Endothelial cell of umbilical vein (primary cell): ENCODE data around the gene ATG14. TPM values are rescaled to one million over a fixed set of nuclear protein-coding genes. Genes with fewer than 3 reads are reported as not detected.
A peak's percentile ranks its signal among the peaks of the same experiment; 100 is the strongest.

Experiments used
- Bru-seq: library from RNA; stranded (reverse); fragments of 400-500 nt; gene quantifications from one replicate; lab custom pipeline; 2021; lab: Mats Ljungman, UMichigan
- BruChase-seq, 2 experiments: library from RNA; stranded (reverse); fragments of 400-500 nt; gene quantifications; one replicate each; lab custom pipeline; 2021; lab: Mats Ljungman, UMichigan
- BruUV-seq: library from RNA; stranded (reverse); fragments of 400-500 nt; replicated peaks from 2 replicates; lab custom pipeline; 2021; lab: Mats Ljungman, UMichigan
- CTCF ChIA-PET: fragments of 300-600, 350-600 bp; sonication (Branson Sonifier 250); formaldehyde crosslinking; loops from one replicate; lab custom pipeline; 2021; ENCODE audit warnings: antibody characterized with exemption, inconsistent platforms; lab: Charles Lee
- POLR2A ChIA-PET: fragments of 300-600, 350-600 bp; sonication (Branson Sonifier 250); formaldehyde crosslinking; loops from one replicate; lab custom pipeline; 2021; ENCODE audit warnings: antibody characterized with exemption, inconsistent platforms; lab: Charles Lee
- DNase-seq: peaks from one replicate; pipeline ENCODE4 v3.0.0-alpha.2; 2011; ENCODE audit warnings: low read depth, low spot score
- FAIRE-seq: peaks from 2 replicates; lab custom pipeline; 2011; peaks lifted over from hg19 to GRCh38; lab: Jason Lieb, UNC
- H2AFZ ChIP-seq: 2 replicates; pipeline ENCODE4 v1.6.0; 2012; ENCODE audit warnings: low read depth, low read length, control low read depth, inconsistent platforms
- H3K27ac ChIP-seq: 2 replicates; pipeline ENCODE4 v1.5.1; 2011; ENCODE audit warnings: low read depth, mild to moderate bottlenecking, control low read depth, low read length, moderate library complexity; ENCODE audit not compliant: insufficient read depth
- H3K27me3 ChIP-seq, 2 experiments: 2 replicates each; pipeline versions ENCODE4 v1.6.0 to v1.6.1; 2011; ENCODE audit warnings: low read length in 2 of 2, mixed read lengths in 1 of 2; ENCODE audit not compliant: control insufficient read depth in 2 of 2, insufficient read depth in 2 of 2
- H3K36me3 ChIP-seq, 2 experiments: 2 replicates in 1 of 2; 3 replicates in 1 of 2; pipeline ENCODE4 v1.5.1; 2011; ENCODE audit warnings: low read length in 2 of 2, mild to moderate bottlenecking in 1 of 2, moderate library complexity in 1 of 2; ENCODE audit not compliant: control insufficient read depth in 2 of 2, insufficient read depth in 2 of 2; ENCODE audit errors: extremely low read depth in 1 of 2
- H3K4me1 ChIP-seq: 3 replicates; pipeline ENCODE4 v1.5.1; 2011; ENCODE audit warnings: mild to moderate bottlenecking, low read length; ENCODE audit not compliant: control insufficient read depth, insufficient read depth; ENCODE audit errors: extremely low read depth
- H3K4me2 ChIP-seq: 2 replicates; pipeline ENCODE4 v1.6.1; 2011; ENCODE audit warnings: low read length, control low read depth, mixed read lengths; ENCODE audit not compliant: insufficient read depth
- H3K4me3 ChIP-seq, 3 experiments: fragments of 200-600 bp in 1 of 3; sonication (generic), shearing (Covaris generic) in 1 of 3; replicated peaks in 1 of 3; 2 replicates each; pipeline ENCODE4 v1.5.1; 2011 to 2016; ENCODE audit warnings: control low read depth in 3 of 3, low read length in 3 of 3, mild to moderate bottlenecking in 2 of 3, inconsistent platforms in 1 of 3, low read depth in 1 of 3, moderate library complexity in 1 of 3; ENCODE audit not compliant: insufficient read depth in 1 of 3
- H3K79me2 ChIP-seq: 2 replicates; pipeline ENCODE4 v1.6.0; 2012; ENCODE audit warnings: low read length, inconsistent platforms; ENCODE audit not compliant: control insufficient read depth, insufficient read depth
- H3K9ac ChIP-seq: replicated peaks from 2 replicates; pipeline ENCODE3; 2011; ENCODE audit warnings: low read length, control low read depth; ENCODE audit not compliant: insufficient read depth; ENCODE audit errors: extremely low read depth
- H3K9me1 ChIP-seq: replicated peaks from 3 replicates; pipeline ENCODE4 v1.6.0; 2011; ENCODE audit warnings: mild to moderate bottlenecking, low read length; ENCODE audit not compliant: control insufficient read depth, insufficient read depth; ENCODE audit errors: extremely low read depth
- H3K9me3 ChIP-seq: replicated peaks from 2 replicates; pipeline ENCODE4 v1.5.1; 2012; ENCODE audit warnings: low read length, inconsistent platforms; ENCODE audit not compliant: control insufficient read depth, insufficient read depth
- H4K20me1 ChIP-seq: replicated peaks from 2 replicates; pipeline ENCODE3; 2011; ENCODE audit warnings: mild to moderate bottlenecking, low read length; ENCODE audit not compliant: control insufficient read depth, insufficient read depth; ENCODE audit errors: extremely low read depth
- GATA2 ChIP-seq: IDR thresholded peaks from 2 replicates; pipeline ENCODE4 v1.7.0; 2011; ENCODE audit warnings: low read depth, mild to moderate bottlenecking, moderate library complexity, mixed read lengths, low read length; ENCODE audit not compliant: insufficient read length, insufficient read depth
- MAX ChIP-seq: IDR thresholded peaks from 2 replicates; pipeline ENCODE4 v1.6.1; 2011; ENCODE audit not compliant: insufficient read depth, insufficient read length
- POLR2AphosphoS5 ChIP-seq: IDR thresholded peaks from 2 replicates; pipeline ENCODE4 v1.6.1; 2012; ENCODE audit warnings: low read depth, mild to moderate bottlenecking, control low read depth, low read length, moderate library complexity; ENCODE audit not compliant: insufficient read depth
- dilution Hi-C: fragments of 300-500 bp; cut with MboI; formaldehyde crosslinking; loops from one replicate; pipeline ENCODE4 v1.15.0; 2019; ENCODE audit warnings: low sequenced_read_pairs; ENCODE audit not compliant: extremely low pct_ligation_motif_present
- intact Hi-C: fragments of 100-400 bp; cut with micrococcal nuclease; formaldehyde crosslinking; loops from one replicate; pipeline ENCODE4 v1.10.0; 2022
- long read RNA-seq: library from polyadenylated mRNA; stranded (forward); transcript quantifications from one replicate; pipeline ENCODE4 v2.0.0, GENCODE V29; 2021
- polyA minus RNA-seq, 3 experiments: library from RNA; depleted of rRNA, polyadenylated mRNA; stranded (reverse); fragments of >200 nt; gene quantifications; 1 replicate in 1 of 3; 2 replicates in 2 of 3; pipeline ENCODE4 v1.2.3, GENCODE V29; 2011
- polyA plus RNA-seq, 4 experiments: library from polyadenylated mRNA; depleted of rRNA in 3 of 4; stranded (reverse) in 3 of 4; unstranded in 1 of 4; fragments of >200 nt; gene quantifications; 2 replicates each; pipeline versions ENCODE4 v1.2.1 to v1.2.3, GENCODE V29; 2011 to 2012; ENCODE audit warnings: missing spikeins in 1 of 4
- total RNA-seq: library from RNA; stranded (reverse); gene quantifications from 2 replicates; pipeline ENCODE4 v1.2.3, GENCODE V29; 2021

ATG14 gene
- total RNA-seq (9.6 and 10.0 TPM in 2 replicates), polyA plus RNA-seq (4.8 and 5.9 TPM in 2 replicates), polyA minus RNA-seq (11.4 and 11.6 TPM in 2 replicates), Bru-seq, nascent RNA (percentile 74 among the genes with signal in this experiment), BruChase-seq, experiment 1, labeled RNA remaining after a 6-hour chase (percentile 63 among the genes with signal in this experiment), BruChase-seq, experiment 2, labeled RNA remaining after a 2-hour chase (percentile 75 among the genes with signal in this experiment)
- polyA plus RNA-seq (2011; cell fraction: cytosol; rRNA removed), result 4.0 TPM in 2 replicates
- 27.1 and 28.8 TPM in 2 replicates for polyA plus RNA-seq (2011; cell fraction: nucleus; rRNA removed)
- 5.8 and 8.4 TPM in 2 replicates for polyA plus RNA-seq (2012)
- polyA minus RNA-seq (2011; cell fraction: cytosol; rRNA and poly(A)+ RNA removed), result 5.0 TPM
- 11.0 and 13.2 TPM in 2 replicates for polyA minus RNA-seq (2011; cell fraction: nucleus; rRNA and poly(A)+ RNA removed)
- long read RNA-seq, full-length matches to known transcripts, result 1 of 5 reads
- long read RNA-seq, partial matches to known transcripts, result 3 of 5 reads
- long read RNA-seq, other reads (novel, unspliced or antisense), result 1 of 5 reads

GRCh38 chr14:55411426-55412389 lies at the start of gene ATG14:
Gene ATG14 (minus strand): TSS chr14:55411830. CDS start chr14:55411822, 8 bp downstream.
- Histone ChIP-seq H3K79me2 (peaks cover 22% of the 10 kb centered on the region), H3K9ac (peak within 1 kb of the TSS; percentile 79), H3K27me3 (peaks cover 0 to 3% of the 10 kb centered on the region in 2 experiments), H4K20me1 (no peaks in the 10 kb centered on the region), H2AFZ (peak within 1 kb of the TSS; percentile 93), H3K4me1 (peaks cover 15% of the 10 kb centered on the region), H3K4me3 (peak within 1 kb of the TSS; percentile 77 to 91 (median 85)), H3K9me1 (no peaks in the 10 kb centered on the region), H3K27ac (peak within 1 kb of the TSS; percentile 60), H3K4me2 (peak within 1 kb of the TSS; percentile 99), H3K36me3 (no peaks in the 10 kb centered on the region), H3K9me3 (no peaks in the 10 kb centered on the region)
- intact Hi-C loops (loop anchor here (5.0 kb wide), 1 partner anchor 139 kb away; the partner anchor contains the start of gene FBXO34), dilution Hi-C loops (no loop called here)
- FAIRE-seq (peak; percentile 66), DNase-seq (peak; percentile 90)
- CTCF ChIA-PET, result interaction anchor here (0.9 to 1.3 kb wide), 2 partner anchors 12 to 198 kb away, joined by 4 read pairs; no protein-coding TSS in a partner anchor
- TF ChIP-seq GATA2 (no peak), POLR2AphosphoS5 (peak; percentile 60), MAX (peak; percentile 73)
- BruUV-seq, result TSS peak; percentile 92
- POLR2A ChIA-PET, result no interaction called here
